ENCODE measurements around the gene VWA3B.

- TF ChIP-seq, protein P1, sequence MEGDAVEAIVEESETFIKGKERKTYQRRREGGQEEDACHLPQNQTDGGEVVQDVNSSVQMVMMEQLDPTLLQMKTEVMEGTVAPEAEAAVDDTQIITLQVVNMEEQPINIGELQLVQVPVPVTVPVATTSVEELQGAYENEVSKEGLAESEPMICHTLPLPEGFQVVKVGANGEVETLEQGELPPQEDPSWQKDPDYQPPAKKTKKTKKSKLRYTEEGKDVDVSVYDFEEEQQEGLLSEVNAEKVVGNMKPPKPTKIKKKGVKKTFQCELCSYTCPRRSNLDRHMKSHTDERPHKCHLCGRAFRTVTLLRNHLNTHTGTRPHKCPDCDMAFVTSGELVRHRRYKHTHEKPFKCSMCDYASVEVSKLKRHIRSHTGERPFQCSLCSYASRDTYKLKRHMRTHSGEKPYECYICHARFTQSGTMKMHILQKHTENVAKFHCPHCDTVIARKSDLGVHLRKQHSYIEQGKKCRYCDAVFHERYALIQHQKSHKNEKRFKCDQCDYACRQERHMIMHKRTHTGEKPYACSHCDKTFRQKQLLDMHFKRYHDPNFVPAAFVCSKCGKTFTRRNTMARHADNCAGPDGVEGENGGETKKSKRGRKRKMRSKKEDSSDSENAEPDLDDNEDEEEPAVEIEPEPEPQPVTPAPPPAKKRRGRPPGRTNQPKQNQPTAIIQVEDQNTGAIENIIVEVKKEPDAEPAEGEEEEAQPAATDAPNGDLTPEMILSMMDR (IDR thresholded peaks at IDR 0.05): no peak
- TF ChIP-seq POLR2A (IDR thresholded peaks at IDR 0.05): no peak
- TF ChIP-seq EP300 (IDR thresholded peaks at IDR 0.05): no peak
Measured at GRCh38 chr2:98269830-98270229, 182.9 kb downstream of the VWA3B start.

Data from tibial nerve (tissue), 4 donors.